Measurements from ENCODE around the gene ZNF740. TPM values are rescaled to one million over a fixed set of nuclear protein-coding genes. Genes with fewer than 3 reads are reported as not detected.

The ZNF740 gene
- total RNA-seq, 1 donor from 2014 or later = 46.8 TPM

DNA sequence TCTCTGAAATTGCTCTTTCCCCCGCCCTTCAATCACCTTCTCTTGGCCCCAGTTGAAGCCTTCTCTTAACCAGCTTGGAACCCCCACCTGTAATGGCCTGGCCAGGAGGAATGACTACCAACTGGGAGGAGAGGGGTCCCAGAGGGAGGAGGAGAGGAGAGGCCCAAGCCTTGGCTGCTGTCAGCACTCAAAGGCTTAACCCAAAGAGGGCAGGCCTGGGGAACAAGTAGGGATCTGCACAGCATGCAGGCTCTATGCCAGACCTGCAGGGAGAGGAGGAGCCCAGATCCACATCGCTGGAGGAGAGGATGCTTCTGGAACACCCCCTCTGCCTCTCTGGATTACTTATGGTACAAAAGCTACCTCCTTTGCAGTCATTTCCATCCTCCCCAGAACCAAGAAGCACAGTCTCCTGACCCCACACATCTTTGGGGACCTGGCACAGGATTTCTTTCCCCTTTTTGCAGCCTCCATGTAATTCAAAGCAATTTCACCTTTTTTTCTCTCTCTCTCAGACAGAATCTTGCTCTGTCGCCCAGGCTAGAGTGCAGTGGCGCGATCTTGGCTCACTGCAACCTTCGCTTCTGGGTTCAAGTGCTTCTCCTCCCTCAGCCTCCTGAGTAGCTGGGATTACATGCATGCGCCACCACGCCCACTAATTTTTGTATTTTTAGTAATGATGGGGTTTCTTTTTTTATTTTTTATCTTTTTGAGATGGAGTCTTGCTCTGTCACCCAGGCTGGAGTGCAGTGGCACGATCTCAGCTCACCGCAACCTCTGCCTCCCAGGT, 45.3 kb downstream of the ZNF740 start:
- Histone ChIP-seq H3K4me1 (peaks cover 38% of the 10 kb centered on the region), H3K27me3 (no peaks in the 10 kb centered on the region), H3K9me3 (no peaks in the 10 kb centered on the region), H3K27ac (no peak overlapping the region), H3K36me3 (no peaks in the 10 kb centered on the region), H3K4me3 (no peak overlapping the region)
- TF ChIP-seq, protein P1, sequence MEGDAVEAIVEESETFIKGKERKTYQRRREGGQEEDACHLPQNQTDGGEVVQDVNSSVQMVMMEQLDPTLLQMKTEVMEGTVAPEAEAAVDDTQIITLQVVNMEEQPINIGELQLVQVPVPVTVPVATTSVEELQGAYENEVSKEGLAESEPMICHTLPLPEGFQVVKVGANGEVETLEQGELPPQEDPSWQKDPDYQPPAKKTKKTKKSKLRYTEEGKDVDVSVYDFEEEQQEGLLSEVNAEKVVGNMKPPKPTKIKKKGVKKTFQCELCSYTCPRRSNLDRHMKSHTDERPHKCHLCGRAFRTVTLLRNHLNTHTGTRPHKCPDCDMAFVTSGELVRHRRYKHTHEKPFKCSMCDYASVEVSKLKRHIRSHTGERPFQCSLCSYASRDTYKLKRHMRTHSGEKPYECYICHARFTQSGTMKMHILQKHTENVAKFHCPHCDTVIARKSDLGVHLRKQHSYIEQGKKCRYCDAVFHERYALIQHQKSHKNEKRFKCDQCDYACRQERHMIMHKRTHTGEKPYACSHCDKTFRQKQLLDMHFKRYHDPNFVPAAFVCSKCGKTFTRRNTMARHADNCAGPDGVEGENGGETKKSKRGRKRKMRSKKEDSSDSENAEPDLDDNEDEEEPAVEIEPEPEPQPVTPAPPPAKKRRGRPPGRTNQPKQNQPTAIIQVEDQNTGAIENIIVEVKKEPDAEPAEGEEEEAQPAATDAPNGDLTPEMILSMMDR (IDR thresholded peaks at IDR 0.05) = no peak
- intact Hi-C loops (cut with DNase I) = no loop called here
- DNase-seq = no peak
- no peak for ATAC-seq

DNA sequence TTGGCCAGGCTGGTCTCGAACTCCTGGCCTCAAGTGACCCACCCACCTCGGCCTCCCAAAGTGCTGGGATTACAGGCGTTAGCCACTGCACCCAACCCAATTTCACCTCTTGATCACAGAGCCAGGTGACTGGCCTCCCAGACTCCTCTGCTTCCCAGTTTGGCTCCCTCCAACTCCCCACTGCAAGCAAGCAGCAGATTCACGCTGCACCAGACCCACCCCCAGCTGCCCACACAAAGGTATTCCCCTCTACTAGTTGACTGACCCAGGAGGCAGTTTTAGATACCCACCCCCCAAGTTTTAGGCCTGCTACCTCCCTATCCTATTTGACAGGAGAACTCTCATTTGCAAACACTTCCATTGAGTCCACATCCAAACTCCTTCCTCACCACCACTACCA, 46.3 kb downstream of the ZNF740 start:
- DNase-seq (no peak), ATAC-seq (no peak)
- H3K4me3 ChIP-seq = no peak overlapping the region
- no peak overlapping the region for H3K27ac ChIP-seq
- H3K4me1 ChIP-seq = peaks cover 35% of the 10 kb centered on the region
- H3K27me3 ChIP-seq = no peaks in the 10 kb centered on the region
- H3K36me3 ChIP-seq = no peaks in the 10 kb centered on the region
- H3K9me3 ChIP-seq = no peaks in the 10 kb centered on the region
- TF ChIP-seq, protein P1 (IDR thresholded peaks at IDR 0.05) = no peak
- intact Hi-C loops (cut with DNase I) = no loop called here

DNA sequence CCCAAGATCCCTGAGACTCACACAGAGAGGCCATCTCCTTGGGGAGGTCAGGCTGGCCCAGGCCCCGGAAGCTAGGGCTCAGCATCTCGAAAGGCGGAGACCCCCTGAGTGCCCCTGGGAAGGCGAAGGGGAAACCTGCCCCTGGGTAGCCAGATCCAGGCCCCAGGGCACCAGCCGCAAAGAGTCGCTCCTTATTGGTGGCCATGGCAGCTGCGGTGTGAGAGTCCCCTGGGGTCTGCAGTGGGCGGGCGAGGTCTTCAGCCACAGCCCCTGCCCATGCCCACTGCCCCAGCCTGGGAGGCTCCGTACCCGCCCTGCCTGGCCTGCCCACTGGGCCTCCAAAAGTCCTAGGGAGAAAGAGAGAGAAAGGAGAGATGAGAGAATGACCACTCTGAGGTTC, 46.8 kb downstream of the ZNF740 start:
- H3K36me3 ChIP-seq = no peaks in the 10 kb centered on the region
- H3K4me1 ChIP-seq = peaks cover 32% of the 10 kb centered on the region
- intact Hi-C loops (cut with DNase I) = no loop called here
- DNase-seq = no peak
- TF ChIP-seq, protein P1 (IDR thresholded peaks at IDR 0.05) = no peak
- H3K27me3 ChIP-seq = no peaks in the 10 kb centered on the region
- no peak for ATAC-seq
- no peak overlapping the region for H3K4me3 ChIP-seq
- H3K9me3 ChIP-seq = no peaks in the 10 kb centered on the region
- no peak overlapping the region for H3K27ac ChIP-seq

DNA sequence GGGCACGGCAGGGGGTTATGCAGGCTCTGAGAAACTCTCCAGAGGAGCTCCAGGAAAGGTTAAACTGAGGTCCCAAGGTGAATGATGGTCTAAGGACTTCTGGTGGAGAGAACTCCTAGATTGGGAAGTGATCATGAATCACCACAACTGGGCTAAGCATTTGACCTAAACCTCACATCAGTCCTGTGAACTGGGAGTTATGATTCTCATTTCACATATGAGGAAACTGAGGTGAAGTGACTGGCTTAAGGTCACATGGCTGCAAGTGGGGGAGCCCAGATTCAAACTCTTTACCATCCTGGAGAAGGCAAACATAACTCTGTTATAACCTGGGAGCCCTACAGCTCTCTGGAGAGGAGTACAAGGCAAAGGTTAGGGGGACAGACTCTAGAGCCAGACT, 47.3 kb downstream of the ZNF740 start:
- TF ChIP-seq, protein P1 (IDR thresholded peaks at IDR 0.05) = no peak
- ATAC-seq (no peak), DNase-seq (no peak)
- no peak overlapping the region for H3K27ac ChIP-seq
- no peaks in the 10 kb centered on the region for H3K27me3 ChIP-seq
- intact Hi-C loops (cut with DNase I) = no loop called here
- H3K36me3 ChIP-seq = no peaks in the 10 kb centered on the region
- H3K4me1 ChIP-seq = peaks cover 32% of the 10 kb centered on the region
- no peak overlapping the region for H3K4me3 ChIP-seq
- H3K9me3 ChIP-seq = no peaks in the 10 kb centered on the region

DNA sequence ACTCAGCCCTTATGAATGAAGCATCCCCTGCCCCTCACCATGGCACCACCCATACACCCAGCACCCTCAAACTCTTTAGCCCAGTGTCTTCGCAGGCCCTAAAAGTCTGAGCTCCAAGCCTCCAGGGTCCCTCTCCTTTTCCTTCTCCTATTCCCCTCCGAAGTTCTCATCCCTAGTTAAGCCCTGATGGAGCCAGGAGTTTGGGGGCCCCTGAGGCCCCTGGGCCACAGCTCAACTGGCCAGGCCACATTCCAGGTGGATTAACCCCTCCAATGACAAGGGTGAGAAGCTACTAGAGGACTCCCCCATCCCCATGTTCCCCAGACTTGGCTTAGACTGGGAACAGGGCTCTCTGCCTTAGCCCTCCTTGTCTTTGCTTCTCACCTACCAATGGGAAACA, 48.9 kb downstream of the ZNF740 start:
- TF ChIP-seq, protein P1 (IDR thresholded peaks at IDR 0.05) = no peak
- H3K27me3 ChIP-seq = no peaks in the 10 kb centered on the region
- peaks cover 30% of the 10 kb centered on the region for H3K4me1 ChIP-seq
- intact Hi-C loops (cut with DNase I) = no loop called here
- no peak for ATAC-seq
- H3K36me3 ChIP-seq = no peaks in the 10 kb centered on the region
- H3K27ac ChIP-seq = no peak overlapping the region
- H3K9me3 ChIP-seq = no peaks in the 10 kb centered on the region
- H3K4me3 ChIP-seq = no peak overlapping the region
- no peak for DNase-seq

Data from upper lobe of right lung (tissue), 1 donor.